GM23248 (cell line): Measurements from ENCODE around the gene GOLGA6D.

Source experiments
- EZH2 ChIP-seq: fragments of 200-600 bp; sonication (generic); IDR thresholded peaks from 2 replicates; pipeline ENCODE4 v1.6.1; 2018; ENCODE audit warnings: antibody characterized with exemption, mild to moderate bottlenecking; ENCODE audit not compliant: insufficient read depth, poor library complexity, severe bottlenecking
- EZH2phosphoT487 ChIP-seq: fragments of 200-600 bp; sonication (generic); IDR thresholded peaks from 2 replicates; pipeline ENCODE4 v1.6.1; 2018; ENCODE audit warnings: antibody characterized with exemption, moderate library complexity, mild to moderate bottlenecking, low read depth; ENCODE audit not compliant: insufficient read depth

GRCh38 chr15:75314552-75315290, 32.1 kb downstream of the GOLGA6D start:
- no peak for TF ChIP-seq EZH2
- TF ChIP-seq EZH2phosphoT487 = no peak
